Common myeloid progenitor, CD34-positive (primary cell): ENCODE data around the gene PLA2G4E.

Experiments
- CTCF ChIA-PET: fragments of 350-600 bp; sonication (Branson Sonifier 250); formaldehyde crosslinking; loops from one replicate; lab custom pipeline; 2021; ENCODE audit warnings: antibody characterized with exemption; lab: Charles Lee
- POLR2A ChIA-PET: fragments of 350-600 bp; sonication (Branson Sonifier 250); formaldehyde crosslinking; loops from one replicate; lab custom pipeline; 2021; ENCODE audit warnings: antibody characterized with exemption; lab: Charles Lee
- DNase-seq, 3 donors: peaks; one replicate each; pipeline versions ENCODE4 v3.0.0 to v3.0.0-alpha.2; 2013
- H3K27ac ChIP-seq, 2 experiments: 1 replicate in 1 of 2; 2 replicates in 1 of 2; pipeline ENCODE4 v1.7.0; 2013; ENCODE audit warnings: inconsistent platforms in 2 of 2, low read length in 2 of 2, mild to moderate bottlenecking in 2 of 2, low read depth in 1 of 2, moderate library complexity in 1 of 2; ENCODE audit not compliant: severe bottlenecking in 2 of 2, insufficient read depth in 1 of 2, poor library complexity in 1 of 2
- H3K27me3 ChIP-seq, 5 experiments: replicated peaks in 2 of 5; 1 replicate in 3 of 5; 2 replicates in 2 of 5; pipeline versions ENCODE4 v1.6.1 to v1.7.0; 2013; ENCODE audit warnings: low read length in 4 of 5, mild to moderate bottlenecking in 2 of 5, moderate library complexity in 2 of 5, inconsistent platforms in 1 of 5; ENCODE audit not compliant: insufficient read depth in 5 of 5, control insufficient read depth in 4 of 5
- H3K36me3 ChIP-seq, 4 experiments: 1 replicate in 2 of 4; 2 replicates in 2 of 4; pipeline versions ENCODE4 v1.6.1 to v1.7.0; 2013; ENCODE audit warnings: low read length in 3 of 4, control low read depth in 1 of 4, mild to moderate bottlenecking in 1 of 4; ENCODE audit not compliant: control insufficient read depth in 4 of 4, insufficient read depth in 4 of 4
- H3K4me1 ChIP-seq, 4 experiments: 1 replicate in 3 of 4; 2 replicates in 1 of 4; pipeline versions ENCODE4 v1.6.1 to v1.7.1; 2013; ENCODE audit warnings: low read length in 3 of 4, mild to moderate bottlenecking in 3 of 4, control low read depth in 1 of 4, inconsistent platforms in 1 of 4, moderate library complexity in 1 of 4; ENCODE audit not compliant: control insufficient read depth in 4 of 4, insufficient read depth in 4 of 4; ENCODE audit errors: control extremely low read depth in 1 of 4
- H3K4me3 ChIP-seq, 7 experiments: 1 replicate in 4 of 7; 2 replicates in 3 of 7; pipeline versions ENCODE4 v1.5.1 to v1.7.0; 2013; ENCODE audit warnings: mild to moderate bottlenecking in 7 of 7, low read length in 6 of 7, moderate library complexity in 6 of 7, inconsistent platforms in 2 of 7, low read depth in 2 of 7, control low read depth in 1 of 7; ENCODE audit not compliant: insufficient read depth in 4 of 7, control insufficient read depth in 1 of 7; ENCODE audit errors: extremely low read depth in 1 of 7
- H3K9me3 ChIP-seq, 5 experiments: 1 replicate in 4 of 5; 2 replicates in 1 of 5; pipeline versions ENCODE4 v1.6.1 to v1.7.1; 2013; ENCODE audit warnings: low read length in 4 of 5, mild to moderate bottlenecking in 2 of 5, inconsistent platforms in 1 of 5, low read depth in 1 of 5, moderate library complexity in 1 of 5; ENCODE audit not compliant: control insufficient read depth in 4 of 5, insufficient read depth in 2 of 5; ENCODE audit errors: control extremely low read depth in 1 of 5
- WGBS: methylation state at CpG from one replicate; pipeline ENCODE4 v1.1.5; 2013; ENCODE audit not compliant: insufficient coverage; 5-methylcytosine and 5-hydroxymethylcytosine counted together

The PLA2G4E gene

DNA sequence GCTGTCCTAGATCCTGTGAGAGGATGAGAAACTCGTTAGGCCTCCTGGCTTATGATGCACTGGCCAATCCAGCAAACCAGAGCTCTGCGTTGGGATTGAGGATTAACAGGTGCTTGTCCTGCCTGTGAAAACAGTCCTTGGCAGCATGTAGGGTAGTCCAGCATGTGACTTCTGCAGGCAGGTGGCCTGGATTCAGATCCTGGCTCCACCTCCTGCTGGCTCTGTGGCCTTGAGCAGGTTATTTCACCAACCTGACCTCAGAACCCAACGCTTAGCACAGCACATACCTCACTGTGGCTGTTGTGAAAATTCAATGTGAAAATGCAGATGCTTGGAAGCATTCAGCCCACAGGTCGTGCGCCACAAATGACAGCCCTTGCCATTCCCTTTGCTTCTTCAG is 40.0 kb upstream of the PLA2G4E start:
- H3K4me1 ChIP-seq = peaks cover 0 to 21% (median 15%) of the 10 kb centered on the region in 4 experiments
- peaks cover 0 to 11% (median 5%) of the 10 kb centered on the region in 5 experiments for H3K27me3 ChIP-seq
- DNase-seq = no peak
- WGBS = 100% methylated on average over 2 of the region's 5 CpGs
- H3K27ac ChIP-seq = no peak overlapping the region
- H3K4me3 ChIP-seq = no peak overlapping the region
- ChIA-PET POLR2A (no interaction called here), CTCF (interaction anchor here (0.9 to 17.1 kb wide), 8 partner anchors 9 to 78 kb away, joined by 3 to 303 read pairs (median 6); no protein-coding TSS in a partner anchor)
- H3K36me3 ChIP-seq = no peaks in the 10 kb centered on the region
- no peaks in the 10 kb centered on the region for H3K9me3 ChIP-seq

DNA sequence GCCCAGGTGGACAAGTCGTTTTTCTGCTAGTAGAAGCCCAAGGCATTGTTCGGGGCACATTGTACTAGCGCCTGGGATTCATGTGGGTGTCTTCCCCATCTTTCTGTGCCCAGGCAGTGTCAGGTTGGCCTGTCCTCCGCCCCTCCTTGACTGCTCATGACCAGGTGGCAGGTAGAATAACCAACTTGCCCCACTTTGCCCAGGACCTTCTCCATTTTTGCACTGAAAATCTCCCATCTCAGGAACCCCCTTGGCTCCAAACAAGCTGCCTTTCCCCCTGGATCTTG is 39.6 kb upstream of the PLA2G4E start:
- ChIA-PET POLR2A (no interaction called here), CTCF (interaction anchor here (0.9 to 17.1 kb wide), 7 partner anchors 10 to 78 kb away, joined by 3 to 303 read pairs (median 6); no protein-coding TSS in a partner anchor)
- no peak for DNase-seq
- Histone ChIP-seq H3K4me3 (no peak overlapping the region), H3K36me3 (no peaks in the 10 kb centered on the region), H3K9me3 (no peaks in the 10 kb centered on the region), H3K27me3 (peaks cover 0 to 11% (median 5%) of the 10 kb centered on the region in 5 experiments), H3K27ac (no peak overlapping the region), H3K4me1 (peaks cover 0 to 17% (median 13%) of the 10 kb centered on the region in 4 experiments)
- 93% methylated on average over 3 of the region's 4 CpGs for WGBS

- Histone ChIP-seq H3K4me3 (no peak overlapping the region), H3K9me3 (no peaks in the 10 kb centered on the region), H3K36me3 (no peaks in the 10 kb centered on the region), H3K27me3 (peaks cover 0 to 11% (median 5%) of the 10 kb centered on the region in 5 experiments), H3K27ac (no peak overlapping the region), H3K4me1 (peaks cover 0 to 12% (median 7%) of the 10 kb centered on the region in 4 experiments)
- ChIA-PET POLR2A (no interaction called here), CTCF (interaction anchor here (0.9 to 17.1 kb wide), 7 partner anchors 10 to 79 kb away, joined by 3 to 303 read pairs (median 6); no protein-coding TSS in a partner anchor)
- DNase-seq = peak; percentile 57 to 81 (median 75)
- WGBS = 54% methylated on average over 11 of the region's 14 CpGs
Observed at GRCh38 chr15:42059661-42060476, 39.0 kb upstream of the PLA2G4E start.

DNA sequence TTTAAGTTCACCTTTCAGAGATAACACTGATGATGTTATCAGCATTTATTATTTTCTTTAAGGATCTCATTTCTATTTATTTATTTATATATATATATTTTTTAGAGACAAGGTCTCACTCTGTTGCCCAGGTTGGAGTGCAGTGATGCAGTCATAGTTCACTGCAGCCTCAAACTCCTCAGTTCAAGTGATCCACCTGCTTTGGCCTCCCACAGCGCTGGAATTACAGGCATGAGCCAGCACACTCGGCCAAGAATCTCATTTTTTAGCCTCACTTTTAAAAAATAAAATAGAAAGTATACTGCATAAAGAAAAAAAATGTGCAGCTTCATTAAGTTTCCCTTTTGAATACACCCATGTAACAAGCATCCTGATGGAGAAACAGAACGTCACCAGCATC is 37.9 kb upstream of the PLA2G4E start:
- Histone ChIP-seq H3K36me3 (no peaks in the 10 kb centered on the region), H3K27ac (no peak overlapping the region), H3K4me3 (no peak overlapping the region), H3K27me3 (peaks cover 0 to 11% (median 5%) of the 10 kb centered on the region in 5 experiments), H3K9me3 (no peaks in the 10 kb centered on the region), H3K4me1 (peaks cover 0 to 10% (median 7%) of the 10 kb centered on the region in 4 experiments)
- ChIA-PET CTCF (interaction anchor here (1.1 to 17.1 kb wide), 3 partner anchors 24 to 80 kb away, joined by 3 to 303 read pairs (median 35); no protein-coding TSS in a partner anchor), POLR2A (no interaction called here)
- 100% methylated on average over 1 of the region's 3 CpGs for WGBS
- DNase-seq = no peak

GRCh38 chr15:42057799-42058646 is 37.2 kb upstream of the PLA2G4E start:
- WGBS = 91% methylated on average over 5 of the region's 6 CpGs
- H3K4me1 ChIP-seq = peaks cover 0 to 10% (median 7%) of the 10 kb centered on the region in 4 experiments
- no peak for DNase-seq
- no peaks in the 10 kb centered on the region for H3K36me3 ChIP-seq
- H3K4me3 ChIP-seq = no peak overlapping the region
- ChIA-PET POLR2A (no interaction called here), CTCF (interaction anchor here (0.7 to 5.3 kb wide), 16 partner anchors 11 to 327 kb away, joined by 3 to 53 read pairs (median 4); no protein-coding TSS in a partner anchor)
- no peak overlapping the region for H3K27ac ChIP-seq
- H3K27me3 ChIP-seq = peaks cover 0 to 11% (median 5%) of the 10 kb centered on the region in 5 experiments
- no peaks in the 10 kb centered on the region for H3K9me3 ChIP-seq

- H3K4me3 ChIP-seq = peak overlapping the region in 6 of 7 experiments; percentile 20 to 70 (median 56)
- H3K36me3 ChIP-seq = no peaks in the 10 kb centered on the region
- peaks cover 0 to 10% (median 7%) of the 10 kb centered on the region in 4 experiments for H3K4me1 ChIP-seq
- ChIA-PET CTCF (interaction anchor here (0.7 to 5.2 kb wide), 21 partner anchors 8 to 328 kb away, joined by 3 to 53 read pairs (median 4); no protein-coding TSS in a partner anchor), POLR2A (no interaction called here)
- peaks cover 0 to 8% (median 5%) of the 10 kb centered on the region in 5 experiments for H3K27me3 ChIP-seq
- peak; percentile 71 to 78 (median 71) for DNase-seq
- no peaks in the 10 kb centered on the region for H3K9me3 ChIP-seq
- 17% methylated on average over 36 of the region's 37 CpGs for WGBS
- no peak overlapping the region for H3K27ac ChIP-seq
Observed at GRCh38 chr15:42056934-42057798, 36.3 kb upstream of the PLA2G4E start.
